SIG-M5 (cell line): ENCODE data around the gene RNF227.
"Not testable (repeated sequence)": the region's sequence is repeated elsewhere in the genome, so short reads cannot be mapped to it uniquely, and the experiment has no call there.

Experiments used
- DNase-seq: peaks from one replicate; lab custom pipeline; 2025; lab: John Stamatoyannopoulos, UW

Gene RNF227

GRCh38 chr17:7864384-7864783, 51.7 kb downstream of the RNF227 start:
- DNase-seq, result not testable (repeated sequence)
